Tibial nerve (tissue), 4 donors: Measurements from ENCODE around the gene SLC25A40.

Source experiments
- CTCF ChIP-seq, 5 experiments: fragments of 200-600 bp in 3 of 5; fragments of 450-650 bp in 2 of 5; sonication (generic) in 3 of 5; IDR thresholded peaks; one replicate each; pipeline ENCODE4 v1.5.1; 2016 to 2019; ENCODE audit warnings: antibody characterized with exemption in 5 of 5, mild to moderate bottlenecking in 3 of 5, moderate library complexity in 2 of 5
- EP300 ChIP-seq, 2 donors: sonication (generic); formaldehyde crosslinking; IDR thresholded peaks; one replicate each; pipeline ENCODE4 v1.6.1; 2017; ENCODE audit warnings: antibody characterized with exemption in 2 of 2, mild to moderate bottlenecking in 1 of 2
- POLR2A ChIP-seq, 2 donors: fragments of 450-650 bp; IDR thresholded peaks; one replicate each; pipeline ENCODE4 v1.6.1; 2017; ENCODE audit warnings: antibody characterized with exemption in 2 of 2, mild to moderate bottlenecking in 2 of 2, moderate library complexity in 2 of 2

DNA sequence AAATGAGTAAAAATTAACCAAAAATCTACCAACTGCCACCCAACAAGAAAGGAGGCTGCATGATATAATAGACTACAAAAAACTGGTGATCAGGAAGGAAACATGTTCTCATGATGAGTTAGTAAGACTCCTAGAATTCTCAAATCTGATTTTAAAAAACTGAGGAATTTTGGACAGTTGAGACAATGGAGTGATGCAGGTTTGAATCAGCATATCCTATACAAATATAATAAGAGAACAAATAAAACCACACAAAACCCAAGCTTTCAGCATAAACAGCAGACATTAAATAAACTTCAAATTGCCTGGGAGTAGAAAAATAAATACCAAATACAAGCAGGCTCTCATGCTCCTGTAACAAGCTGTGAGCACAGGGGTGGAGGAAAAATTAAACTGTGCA is 57.8 kb downstream of the SLC25A40 start:
- TF ChIP-seq POLR2A (IDR thresholded peaks at IDR 0.05) (no peak), CTCF (IDR thresholded peaks at IDR 0.05) (no peak), EP300 (IDR thresholded peaks at IDR 0.05) (no peak)
